GM19372 (cell line): ENCODE data around the gene NFIA.
"Not testable (repeated sequence)": the region's sequence is repeated elsewhere in the genome, so short reads cannot be mapped to it uniquely, and the experiment has no call there.

Experiments
- ATAC-seq: cut with Tn5 transposase; IDR thresholded peaks from one replicate; pipeline ENCODE4 v1.9.1; 2021; ENCODE audit warnings: mild to moderate bottlenecking, low read depth, moderate library complexity; ENCODE audit not compliant: unreplicated experiment

Gene NFIA

GRCh38 chr1:61460191-61460590, 377.8 kb downstream of the NFIA start:
- no peak for ATAC-seq

- no peak for ATAC-seq
These were observed 379.3 kb downstream of the NFIA start for GRCh38 chr1:61461406-61462384.

DNA sequence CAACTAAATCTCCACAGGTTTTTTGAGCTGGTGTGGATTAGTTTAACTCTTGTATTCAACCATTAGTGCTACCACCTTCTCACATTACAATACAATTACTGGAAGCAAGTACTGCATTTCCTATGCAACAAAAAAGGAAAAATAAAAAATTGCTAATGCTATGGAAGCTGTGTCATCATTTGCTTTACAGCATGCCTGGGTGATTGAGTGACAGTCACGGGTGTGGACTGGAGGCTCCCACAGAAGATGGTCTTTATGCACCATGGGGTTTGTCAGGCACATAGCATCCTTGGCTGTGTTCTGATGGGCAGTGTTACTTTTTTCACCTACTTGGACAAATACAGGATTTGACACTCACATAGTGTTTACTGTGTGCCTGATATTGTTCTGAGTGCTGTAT, 380.3 kb downstream of the NFIA start:
- ATAC-seq = no peak

DNA sequence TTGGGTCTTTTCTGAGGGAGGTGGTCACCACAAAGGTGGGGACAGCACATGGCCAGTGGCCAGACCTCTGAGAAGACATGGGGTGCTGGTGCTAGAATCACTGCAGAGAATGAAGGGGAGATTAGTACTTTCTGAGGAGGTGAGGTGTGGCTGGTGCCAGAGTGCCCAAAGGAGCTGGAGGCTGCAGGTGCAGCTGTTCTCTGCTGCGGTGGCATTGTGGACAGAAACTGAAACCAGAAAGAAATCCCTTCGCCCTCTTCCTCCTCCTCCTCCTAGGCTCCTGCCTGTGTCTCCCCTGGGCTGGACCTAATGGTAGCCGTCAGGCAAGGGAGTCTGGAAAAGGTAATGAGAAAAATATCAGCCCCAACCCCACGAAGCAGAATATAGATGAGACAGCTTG, 380.9 kb downstream of the NFIA start:
- ATAC-seq = no peak

DNA sequence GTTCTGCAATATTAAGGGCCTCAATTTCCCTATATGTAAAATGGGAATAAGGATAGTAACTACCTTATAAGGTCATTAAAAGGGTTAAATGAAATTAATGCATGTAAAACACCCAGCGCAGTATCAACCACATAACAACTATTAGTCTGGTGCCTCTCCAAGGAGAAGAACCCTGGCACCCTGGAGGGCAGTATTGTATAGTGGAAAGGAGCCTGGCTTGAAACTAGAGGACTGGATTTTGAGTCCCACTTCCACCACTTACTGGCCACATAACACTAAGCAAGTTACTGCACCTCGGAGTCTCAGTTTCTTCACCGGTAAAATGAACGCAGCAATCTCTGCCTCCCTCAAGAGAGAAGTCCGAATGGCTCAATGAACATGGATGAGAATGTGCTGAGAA, 385.5 kb downstream of the NFIA start:
- ATAC-seq = not testable (repeated sequence)

- ATAC-seq = no peak
These were observed 387.0 kb downstream of the NFIA start for GRCh38 chr1:61469365-61469764.

- ATAC-seq = no peak
These were observed 390.5 kb downstream of the NFIA start for GRCh38 chr1:61472876-61473275.

- no peak for ATAC-seq
These were observed 392.0 kb downstream of the NFIA start for GRCh38 chr1:61474269-61474817.

DNA sequence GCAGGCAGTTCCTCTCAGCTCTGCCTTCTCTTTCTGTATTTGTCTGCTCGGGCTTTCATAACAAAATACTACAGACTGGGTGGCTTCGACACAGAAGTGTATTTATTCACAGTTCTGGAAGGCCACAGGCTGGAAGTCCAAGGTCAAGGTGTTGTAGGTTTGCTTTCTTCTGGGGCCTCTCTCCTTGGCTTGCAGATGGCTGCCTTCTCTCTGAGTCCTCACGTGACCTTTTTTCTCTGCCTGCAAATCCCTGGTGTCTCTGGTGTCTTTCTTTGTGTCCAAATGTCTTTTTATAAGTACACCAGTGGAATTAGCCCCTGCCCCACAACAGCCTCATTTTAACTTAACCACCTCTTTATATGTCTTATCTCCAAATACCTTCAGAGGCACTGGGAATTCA, 392.6 kb downstream of the NFIA start:
- ATAC-seq = no peak

DNA sequence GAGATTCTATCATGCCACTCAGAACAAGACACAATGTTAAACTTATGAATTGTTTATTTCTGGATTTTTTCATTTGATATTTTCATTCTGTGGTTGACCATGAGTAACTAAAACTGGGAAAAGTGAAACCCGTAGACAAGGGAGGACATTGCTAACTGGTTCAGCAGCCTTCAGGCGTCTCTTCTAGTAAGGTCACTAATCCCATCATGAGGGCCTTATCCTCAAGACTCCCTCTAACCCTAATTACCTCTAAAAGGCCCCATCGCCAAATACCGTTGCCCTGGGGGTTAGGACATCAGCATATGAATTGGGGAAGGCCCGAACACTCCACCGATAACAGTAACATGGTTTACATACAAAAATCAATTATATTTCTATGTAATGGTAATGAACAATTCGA, 394.9 kb downstream of the NFIA start:
- no peak for ATAC-seq

DNA sequence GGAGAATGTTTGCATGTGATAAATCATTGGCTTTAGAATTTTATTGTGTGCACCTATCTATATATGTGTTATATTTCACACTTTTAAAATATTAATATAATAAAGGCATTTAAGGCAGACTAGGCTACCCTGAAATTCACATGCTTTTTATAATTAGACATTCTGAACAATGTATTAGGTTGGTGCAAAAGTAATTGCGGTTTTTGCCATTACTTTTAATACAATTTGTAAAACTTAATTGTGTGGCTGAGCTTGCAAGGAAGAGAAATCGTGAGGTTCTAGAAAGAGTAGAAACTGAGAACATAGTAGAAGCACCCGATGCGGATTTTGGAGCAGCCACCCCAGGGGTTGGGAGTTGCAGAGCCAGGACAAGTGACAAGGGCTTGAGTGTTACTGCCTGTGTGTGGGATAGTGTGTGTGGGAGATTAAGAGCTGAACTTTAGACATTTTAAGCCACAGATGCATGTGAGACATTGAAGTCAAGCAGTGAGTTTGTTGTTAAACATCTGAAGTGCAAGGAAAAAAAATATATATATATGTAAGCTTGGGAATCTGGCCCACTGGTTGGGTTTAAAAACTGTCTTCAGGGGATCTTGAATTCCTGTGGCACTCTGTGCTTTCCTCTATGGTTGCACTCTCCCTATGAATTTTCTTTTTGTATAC, 398.0 kb downstream of the NFIA start:
- no peak for ATAC-seq

DNA sequence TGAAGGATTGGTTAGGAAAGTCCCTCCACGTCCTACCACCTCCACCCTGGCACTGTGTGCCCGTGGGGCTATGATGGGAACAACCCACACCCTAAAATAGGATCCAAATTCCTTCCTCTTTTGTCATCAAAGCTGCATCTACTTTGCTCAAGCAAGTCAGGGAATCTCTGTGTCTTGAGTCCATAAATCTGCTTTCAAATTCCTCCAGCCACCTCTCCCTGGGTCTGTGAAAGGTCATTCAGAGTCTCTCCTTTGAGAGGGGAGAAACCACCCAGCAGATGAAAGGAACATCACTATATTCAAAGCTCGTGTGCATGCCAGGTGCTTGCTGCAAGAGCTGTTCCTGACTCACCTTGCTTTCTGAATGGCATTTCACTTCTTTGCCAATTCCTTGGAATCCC, 399.0 kb downstream of the NFIA start:
- ATAC-seq = no peak

GRCh38 chr1:61482170-61482734, 399.9 kb downstream of the NFIA start:
- ATAC-seq = no peak

GRCh38 chr1:61486783-61487536, 404.6 kb downstream of the NFIA start:
- no peak for ATAC-seq

DNA sequence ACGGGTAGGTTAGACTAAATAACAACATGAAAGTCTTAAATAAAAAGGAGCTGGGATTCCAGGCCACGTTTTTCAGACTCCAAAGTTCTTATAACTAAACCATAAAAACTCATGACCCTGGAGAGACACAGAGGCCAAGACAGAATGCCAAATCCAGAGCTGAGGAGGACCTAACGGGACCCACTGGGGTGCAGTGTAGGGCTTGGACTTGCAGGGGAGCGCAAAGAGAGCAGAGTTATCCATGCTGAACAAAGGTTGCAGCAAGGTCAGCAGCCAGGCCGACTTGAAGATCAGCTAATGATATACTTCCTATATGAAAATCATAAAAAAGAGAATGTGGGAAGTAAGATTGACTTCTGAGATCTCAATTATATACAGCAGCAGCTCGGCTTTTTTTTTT, 405.4 kb downstream of the NFIA start:
- ATAC-seq = no peak

DNA sequence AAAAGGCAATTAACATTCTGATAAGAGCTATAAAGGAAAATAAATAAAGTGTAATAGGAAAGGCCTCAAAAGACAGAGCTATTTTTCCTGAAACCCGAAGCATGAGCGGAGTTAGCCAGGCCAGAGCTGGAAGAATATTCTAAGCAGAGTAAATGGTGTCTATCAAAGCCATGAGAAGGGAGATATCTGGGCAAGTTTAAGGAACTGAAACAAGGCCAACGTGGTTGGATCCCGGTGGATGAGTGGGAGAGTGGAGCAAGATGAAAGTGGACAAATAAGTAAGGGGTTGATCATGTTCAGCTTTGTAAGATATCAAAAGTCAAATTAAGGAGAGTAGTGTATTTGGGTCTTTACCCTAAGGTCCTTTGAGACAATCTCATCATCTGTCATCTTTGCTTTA, 408.6 kb downstream of the NFIA start:
- ATAC-seq = no peak

GRCh38 chr1:61491497-61491896, 409.1 kb downstream of the NFIA start:
- no peak for ATAC-seq

DNA sequence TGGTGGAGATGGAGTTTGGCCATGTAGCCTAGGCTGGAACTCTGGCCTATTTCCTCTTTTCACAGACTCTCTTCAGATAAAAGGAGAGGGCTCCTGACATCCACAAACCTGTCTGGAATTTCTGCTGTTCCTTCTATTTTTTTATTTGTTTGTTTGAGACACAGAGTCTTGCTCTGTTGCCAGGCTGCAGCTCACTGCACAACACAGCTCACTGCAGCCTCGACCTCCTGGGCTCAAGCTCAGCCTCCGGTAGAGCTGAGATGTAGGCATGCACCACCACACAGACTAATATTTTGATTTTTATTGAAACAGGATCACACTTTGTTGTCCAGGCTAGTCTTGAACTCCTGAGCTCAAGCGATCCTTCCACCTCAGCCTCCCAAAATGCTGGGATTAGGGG, 411.6 kb downstream of the NFIA start:
- no peak for ATAC-seq

- ATAC-seq = no peak
These were observed 414.1 kb downstream of the NFIA start for GRCh38 chr1:61496501-61496900.

GRCh38 chr1:61497013-61497412, 414.7 kb downstream of the NFIA start:
- ATAC-seq = no peak

GRCh38 chr1:61498342-61498741, 416.0 kb downstream of the NFIA start:
- ATAC-seq = no peak
